ENCODE results near the gene FAM227B.

Gene FAM227B

GRCh38 chr15:49286649-49287404, 333.8 kb downstream of the FAM227B start:
- DNase-seq: no peak

GRCh38 chr15:49282366-49282765, 338.3 kb downstream of the FAM227B start:
- DNase-seq: no peak

- peak; percentile 53 to 63 (median 63) for DNase-seq
These were observed 340.8 kb downstream of the FAM227B start for GRCh38 chr15:49279521-49280456.

GRCh38 chr15:49278751-49279150, 341.9 kb downstream of the FAM227B start:
- DNase-seq: peak in 2 of 3 donors; percentile 17 to 55

All from suppressor macrophage treated with lipopolysaccharide for 1 hour (primary cell).